HepG2 (cell line): Measurements from ENCODE around the gene MTUS2. TPM values are rescaled to one million over a fixed set of nuclear protein-coding genes. Genes with fewer than 3 reads are reported as not detected.

ENCODE experiments used
- ATAC-seq: fragments of 200-7000 bp; cut with Tn5 transposase; 3 replicates; pipeline ENCODE4 v1.9.1; 2020; ENCODE audit warnings: mild to moderate bottlenecking, moderate library complexity
- BruUV-seq: library from RNA; stranded (reverse); fragments of 400-500 nt; replicated peaks from 2 replicates; lab custom pipeline; 2021; lab: Mats Ljungman, UMichigan
- CTCF ChIA-PET: fragments of 300-600 bp; formaldehyde crosslinking; extraction: SDS; loops from one replicate; lab custom pipeline; 2021; ENCODE audit warnings: low total read pairs, inconsistent platforms, low intra/inter-chr PET ratio; lab: Yijun Ruan, JAX
- POLR2A ChIA-PET: fragments of 350-600 bp; sonication (Branson Sonifier 250); formaldehyde crosslinking; loops from one replicate; lab custom pipeline; 2020; ENCODE audit warnings: antibody characterized with exemption, inconsistent platforms; lab: Yijun Ruan, JAX
- DNase-seq: peaks from one replicate; pipeline ENCODE4 v3.0.0-alpha.2; 2015; ENCODE audit warnings: low spot score
- FAIRE-seq: peaks from 3 replicates; lab custom pipeline; 2011; peaks lifted over from hg19 to GRCh38; lab: Jason Lieb, UNC
- H2AFZ ChIP-seq: one replicate; pipeline ENCODE4 v1.6.1; 2011; ENCODE audit warnings: low read length, inconsistent platforms
- H3K27ac ChIP-seq: fragments of 300-600 bp; 3 replicates; pipeline ENCODE4 v1.8.0; 2011; ENCODE audit warnings: mixed run types, mild to moderate bottlenecking, mixed read lengths, low read length, inconsistent platforms; ENCODE audit not compliant: insufficient read depth; ENCODE audit errors: extremely low read length
- H3K27me3 ChIP-seq, 2 experiments: fragments of 200-600 bp in 1 of 2; 2 replicates in 1 of 2; 3 replicates in 1 of 2; pipeline versions ENCODE4 v1.6.0 to v1.8.0; 2011; ENCODE audit warnings: low read length in 2 of 2, mild to moderate bottlenecking in 2 of 2, moderate library complexity in 2 of 2, inconsistent platforms in 1 of 2; ENCODE audit not compliant: insufficient read depth in 2 of 2, control insufficient read depth in 1 of 2
- H3K36me3 ChIP-seq, 2 experiments: fragments of 200-600 bp in 1 of 2; replicated peaks in 1 of 2; 2 replicates in 1 of 2; 3 replicates in 1 of 2; pipeline versions ENCODE4 v1.5.1 to v1.8.0; 2011; ENCODE audit warnings: low read length in 2 of 2, inconsistent platforms in 1 of 2; ENCODE audit not compliant: insufficient read depth in 2 of 2, control insufficient read depth in 1 of 2
- H3K4me1 ChIP-seq: 2 replicates; pipeline ENCODE4 v1.5.1; 2012; ENCODE audit warnings: low read length, inconsistent platforms; ENCODE audit not compliant: insufficient read depth
- H3K4me2 ChIP-seq: 2 replicates; pipeline ENCODE4 v1.6.0; 2011; ENCODE audit warnings: low read depth, low read length, inconsistent platforms
- H3K4me3 ChIP-seq, 3 experiments: fragments of 200-600 bp in 1 of 3; sonication (generic), shearing (Covaris generic) in 1 of 3; replicated peaks in 1 of 3; 2 replicates each; pipeline ENCODE4 v1.5.1; 2011 to 2016; ENCODE audit warnings: low read length in 3 of 3, inconsistent platforms in 2 of 3, low read depth in 2 of 3, mild to moderate bottlenecking in 2 of 3, control low read depth in 1 of 3, mixed read lengths in 1 of 3; ENCODE audit not compliant: insufficient read depth in 1 of 3
- H3K79me2 ChIP-seq: one replicate; pipeline ENCODE4 v1.6.1; 2011; ENCODE audit warnings: low read length, inconsistent platforms; ENCODE audit not compliant: insufficient read depth
- H3K9ac ChIP-seq: 2 replicates; pipeline ENCODE4 v1.6.0; 2011; ENCODE audit warnings: mild to moderate bottlenecking, low read depth, low read length, inconsistent platforms; ENCODE audit not compliant: insufficient read depth
- H3K9me3 ChIP-seq: 2 replicates; pipeline ENCODE4 v1.5.1; 2012; ENCODE audit warnings: mild to moderate bottlenecking, low read length
- H4K20me1 ChIP-seq: 2 replicates; pipeline ENCODE4 v1.6.0; 2011; ENCODE audit warnings: inconsistent platforms, mild to moderate bottlenecking, low read length, moderate library complexity; ENCODE audit not compliant: insufficient read depth
- ARNT ChIP-seq: fragments of 450-650 bp; IDR thresholded peaks from 2 replicates; pipeline ENCODE4 v1.6.1; 2017
- BATF2 ChIP-seq: sonication (generic); formaldehyde crosslinking; IDR thresholded peaks from 2 replicates; pipeline ENCODE4 v1.8.0; 2022; ENCODE audit warnings: mild to moderate bottlenecking, missing genetic modification reagents, moderate library complexity
- EP300 ChIP-seq, 3 experiments: sonication (generic) in 1 of 3; formaldehyde crosslinking in 1 of 3; IDR thresholded peaks; 2 replicates each; pipeline versions ENCODE4 v1.5.1 to v1.6.1; 2011 to 2020; ENCODE audit warnings: low read depth in 2 of 3, low read length in 2 of 3, borderline replicate concordance in 1 of 3, improper control_type of control experiment in 1 of 3, mild to moderate bottlenecking in 1 of 3, missing genetic modification reagents in 1 of 3, moderate library complexity in 1 of 3
- ERF ChIP-seq: IDR thresholded peaks from 2 replicates; pipeline ENCODE4 v1.6.1; 2018; ENCODE audit warnings: missing biosample characterization, missing genetic modification reagents
- MTERF4 ChIP-seq: sonication (generic); formaldehyde crosslinking; IDR thresholded peaks from 2 replicates; pipeline ENCODE4 v1.8.0; 2023; ENCODE audit warnings: mild to moderate bottlenecking, missing genetic modification reagents
- MXI1 ChIP-seq: IDR thresholded peaks from 3 replicates; pipeline ENCODE4 v1.6.1; 2012; ENCODE audit warnings: low read depth, low read length, inconsistent platforms, borderline replicate concordance
- TBX2 ChIP-seq: sonication (generic); formaldehyde crosslinking; IDR thresholded peaks from 2 replicates; pipeline ENCODE4 v1.5.0; 2020; ENCODE audit warnings: missing genetic modification reagents, mild to moderate bottlenecking, borderline replicate concordance
- ZNF207 ChIP-seq: fragments of 450-650 bp; IDR thresholded peaks from 2 replicates; pipeline ENCODE4 v1.6.1; 2016; ENCODE audit warnings: antibody characterized with exemption, borderline replicate concordance
- ZNF367 ChIP-seq: sonication (generic); formaldehyde crosslinking; IDR thresholded peaks from 2 replicates; pipeline ENCODE4 v1.4.0; 2020; ENCODE audit warnings: missing genetic modification reagents, borderline replicate concordance
- ZNF75D ChIP-seq: sonication (generic); formaldehyde crosslinking; IDR thresholded peaks from 2 replicates; pipeline ENCODE4 v1.8.1; 2023; ENCODE audit warnings: missing genetic modification reagents, mild to moderate bottlenecking, borderline replicate concordance
- WGBS: methylation state at CpG from one replicate; pipeline ENCODE4 v1.1.6; 2017; ENCODE audit warnings: low lambda C conversion rate; 5-methylcytosine and 5-hydroxymethylcytosine counted together
- in situ Hi-C: cut with HindIII; loops from 2 replicates; pipeline ENCODE4 v1.10.0; 2017; ENCODE audit warnings: low pct_unique_long_range_greater_than_20kb; ENCODE audit not compliant: extremely low pct_ligation_motif_present
- intact Hi-C: fragments of 100-400 bp; cut with micrococcal nuclease; formaldehyde crosslinking; loops from one replicate; pipeline ENCODE4 v1.10.0; 2022; ENCODE audit not compliant: unreplicated experiment
- polyA plus RNA-seq, 8 experiments: library from polyadenylated mRNA; depleted of rRNA in 3 of 8; stranded (reverse) in 7 of 8; unstranded in 1 of 8; fragments of >200 nt; fragmentation: Illumina TruSeq in 4 of 8; extraction: Trizol in 4 of 8; gene quantifications; 2 replicates each; pipeline versions ENCODE4 v1.2.1 to v1.2.3, GENCODE V29; 2011 to 2016; ENCODE audit warnings: low read depth in 4 of 8, missing spikeins in 1 of 8, mixed read lengths in 1 of 8; ENCODE audit not compliant: insufficient read depth in 1 of 8
- total RNA-seq, 5 experiments: library from RNA; depleted of rRNA; stranded (reverse); fragments of >200 nt; fragmentation: Illumina TruSeq; extraction: Trizol; gene quantifications; 2 replicates each; pipeline ENCODE4 v1.2.3, GENCODE V29; 2016; ENCODE audit warnings: low read depth in 1 of 5
- TF ChIP-seq, protein P1 (sequence below): sonication (generic); formaldehyde crosslinking; IDR thresholded peaks from 2 replicates; pipeline ENCODE4 v1.8.0; 2022; ENCODE audit warnings: missing genetic modification reagents, mild to moderate bottlenecking, moderate library complexity, borderline replicate concordance
- TF ChIP-seq, protein P2 (sequence below): sonication (generic); formaldehyde crosslinking; IDR thresholded peaks from 2 replicates; pipeline ENCODE4 v1.4.0; 2020; ENCODE audit warnings: missing genetic modification reagents, borderline replicate concordance

MTUS2 gene
- total and polyA plus RNA-seq, 2 of the 13 experiments (the other 11 are each of a cell fraction or from before 2014, with no cell fraction given) = not detected

- Histone ChIP-seq H3K9me3 (peaks cover 79% of the 10 kb centered on the region), H3K4me1 (no peaks in the 10 kb centered on the region), H4K20me1 (no peaks in the 10 kb centered on the region), H3K36me3 (no peaks in the 10 kb centered on the region), H3K27ac (no peak overlapping the region), H3K27me3 (no peaks in the 10 kb centered on the region), H3K79me2 (no peaks in the 10 kb centered on the region), H3K4me2 (no peak overlapping the region), H3K4me3 (no peak overlapping the region), H3K9ac (no peak overlapping the region), H2AFZ (no peak overlapping the region)
- DNase-seq (no peak), ATAC-seq (no peak), FAIRE-seq (no peak)
- WGBS = 2% methylated on average over 2 of the region's 2 CpGs
- ChIA-PET CTCF (no interaction called here), POLR2A (interaction anchor here (0.6 kb wide), 1 partner anchor 312 kb away, joined by 5 read pairs; no protein-coding TSS in a partner anchor)
- in situ Hi-C loops (no loop called here), intact Hi-C loops (no loop called here)
- BruUV-seq = no TSS peak
- TF ChIP-seq, protein P1, sequence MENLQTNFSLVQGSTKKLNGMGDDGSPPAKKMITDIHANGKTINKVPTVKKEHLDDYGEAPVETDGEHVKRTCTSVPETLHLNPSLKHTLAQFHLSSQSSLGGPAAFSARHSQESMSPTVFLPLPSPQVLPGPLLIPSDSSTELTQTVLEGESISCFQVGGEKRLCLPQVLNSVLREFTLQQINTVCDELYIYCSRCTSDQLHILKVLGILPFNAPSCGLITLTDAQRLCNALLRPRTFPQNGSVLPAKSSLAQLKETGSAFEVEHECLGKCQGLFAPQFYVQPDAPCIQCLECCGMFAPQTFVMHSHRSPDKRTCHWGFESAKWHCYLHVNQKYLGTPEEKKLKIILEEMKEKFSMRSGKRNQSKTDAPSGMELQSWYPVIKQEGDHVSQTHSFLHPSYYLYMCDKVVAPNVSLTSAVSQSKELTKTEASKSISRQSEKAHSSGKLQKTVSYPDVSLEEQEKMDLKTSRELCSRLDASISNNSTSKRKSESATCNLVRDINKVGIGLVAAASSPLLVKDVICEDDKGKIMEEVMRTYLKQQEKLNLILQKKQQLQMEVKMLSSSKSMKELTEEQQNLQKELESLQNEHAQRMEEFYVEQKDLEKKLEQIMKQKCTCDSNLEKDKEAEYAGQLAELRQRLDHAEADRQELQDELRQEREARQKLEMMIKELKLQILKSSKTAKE (CRISPR knock-in tag) = no peak
- TF ChIP-seq, protein P2, sequence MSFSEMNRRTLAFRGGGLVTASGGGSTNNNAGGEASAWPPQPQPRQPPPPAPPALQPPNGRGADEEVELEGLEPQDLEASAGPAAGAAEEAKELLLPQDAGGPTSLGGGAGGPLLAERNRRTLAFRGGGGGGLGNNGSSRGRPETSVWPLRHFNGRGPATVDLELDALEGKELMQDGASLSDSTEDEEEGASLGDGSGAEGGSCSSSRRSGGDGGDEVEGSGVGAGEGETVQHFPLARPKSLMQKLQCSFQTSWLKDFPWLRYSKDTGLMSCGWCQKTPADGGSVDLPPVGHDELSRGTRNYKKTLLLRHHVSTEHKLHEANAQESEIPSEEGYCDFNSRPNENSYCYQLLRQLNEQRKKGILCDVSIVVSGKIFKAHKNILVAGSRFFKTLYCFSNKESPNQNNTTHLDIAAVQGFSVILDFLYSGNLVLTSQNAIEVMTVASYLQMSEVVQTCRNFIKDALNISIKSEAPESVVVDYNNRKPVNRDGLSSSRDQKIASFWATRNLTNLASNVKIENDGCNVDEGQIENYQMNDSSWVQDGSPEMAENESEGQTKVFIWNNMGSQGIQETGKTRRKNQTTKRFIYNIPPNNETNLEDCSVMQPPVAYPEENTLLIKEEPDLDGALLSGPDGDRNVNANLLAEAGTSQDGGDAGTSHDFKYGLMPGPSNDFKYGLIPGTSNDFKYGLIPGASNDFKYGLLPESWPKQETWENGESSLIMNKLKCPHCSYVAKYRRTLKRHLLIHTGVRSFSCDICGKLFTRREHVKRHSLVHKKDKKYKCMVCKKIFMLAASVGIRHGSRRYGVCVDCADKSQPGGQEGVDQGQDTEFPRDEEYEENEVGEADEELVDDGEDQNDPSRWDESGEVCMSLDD = no peak
- TF ChIP-seq EP300 (IDR thresholded peaks at IDR 0.05; ENCODE audit: low read depth in 2 of 2, low read length in 2 of 2) (no peak), EP300 (CRISPR knock-in tag; IDR thresholded peaks at IDR 0.05; ENCODE audit: borderline replicate concordance) (no peak), TBX2 (no peak), ERF (CRISPR knock-in tag) (no peak), ZNF207 (no peak), MXI1 (no peak), ARNT (no peak), ZNF367 (CRISPR knock-in tag) (no peak), BATF2 (no peak), ZNF75D (no peak), MTERF4 (no peak)
These were observed 291.3 kb downstream of the MTUS2 start for GRCh38 chr13:29111446-29111845.
